IPS DF 6.9 (cell line): ENCODE measurements around the gene RIC1.

Experiments used
- DNase-seq: peaks from one replicate; pipeline ENCODE4 v3.0.0-alpha.2; 2013; ENCODE audit warnings: low read depth, low spot score
- H3K27ac ChIP-seq: one replicate; pipeline ENCODE4 v1.5.1; 2013; ENCODE audit warnings: low read length, control low read depth
- H3K27me3 ChIP-seq: 2 replicates; pipeline ENCODE4 v1.6.1; 2013; ENCODE audit warnings: mild to moderate bottlenecking, low read length; ENCODE audit not compliant: control insufficient read depth, insufficient read depth
- H3K36me3 ChIP-seq: 2 replicates; pipeline ENCODE4 v1.6.1; 2013; ENCODE audit warnings: low read length; ENCODE audit not compliant: control insufficient read depth, insufficient read depth
- H3K4me1 ChIP-seq: 2 replicates; pipeline ENCODE4 v1.6.1; 2013; ENCODE audit warnings: low read length; ENCODE audit not compliant: control insufficient read depth, insufficient read depth
- H3K4me3 ChIP-seq: 2 replicates; pipeline ENCODE4 v1.5.1; 2013; ENCODE audit warnings: mild to moderate bottlenecking, low read length
- H3K9me3 ChIP-seq: 2 replicates; pipeline ENCODE4 v1.6.1; 2013; ENCODE audit warnings: low read length, inconsistent platforms; ENCODE audit not compliant: control insufficient read depth, insufficient read depth
- WGBS: extraction: QIAGEN DNeasy Blood & Tissue Kit; methylation state at CpG from one replicate; pipeline ENCODE4 v1.1.7; 2013; ENCODE audit warnings: mixed read lengths, missing lambda C conversion rate; ENCODE audit not compliant: insufficient read length, insufficient coverage; 5-methylcytosine and 5-hydroxymethylcytosine counted together

Gene RIC1

DNA sequence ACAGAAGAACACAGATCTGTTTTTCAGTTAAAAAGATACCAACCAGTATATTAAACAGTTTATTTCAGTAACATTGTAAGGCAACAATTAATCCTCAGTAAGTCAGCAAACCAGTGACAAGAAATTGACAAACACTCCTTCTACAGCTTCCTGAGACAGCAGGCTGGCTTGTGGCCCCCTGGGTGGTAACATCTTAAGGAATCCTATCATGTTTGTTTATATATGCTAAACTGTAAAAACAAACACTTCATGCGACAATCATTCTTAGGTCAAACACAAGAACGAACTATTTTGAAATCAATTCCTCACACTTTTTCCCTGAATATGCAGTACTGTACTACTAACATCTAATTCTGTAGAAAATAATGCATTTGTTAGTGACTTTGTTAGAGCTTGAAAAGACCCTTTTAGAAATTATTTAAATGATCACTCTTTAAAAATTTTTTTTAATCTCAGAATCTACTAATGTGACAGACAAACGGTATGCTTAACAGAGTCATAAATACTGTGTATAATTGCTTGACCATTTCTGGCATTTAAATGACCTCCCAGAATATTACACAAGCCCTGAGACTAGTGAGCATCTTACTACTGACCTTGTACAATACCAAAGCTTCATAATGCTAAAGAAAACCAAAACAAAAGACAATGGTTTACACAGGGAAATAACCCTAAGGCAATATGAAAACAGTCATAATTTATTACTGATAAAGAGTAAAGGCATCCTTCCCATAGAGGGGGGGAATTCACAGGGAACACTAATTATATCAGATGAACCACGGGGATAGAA lies 155.8 kb downstream of the RIC1 start:
- Histone ChIP-seq H3K9me3 (peaks cover 2% of the 10 kb centered on the region; the same call in 1 of the 2 replicates), H3K27ac (no peak overlapping the region), H3K36me3 (peaks cover 9% of the 10 kb centered on the region; the same call in 1 of the 2 replicates), H3K27me3 (no peaks in the 10 kb centered on the region), H3K4me3 (no peak overlapping the region), H3K4me1 (no peaks in the 10 kb centered on the region)
- DNase-seq, result no peak
- WGBS, result no CpG with 5 or more reads among the region's 4 CpGs

DNA sequence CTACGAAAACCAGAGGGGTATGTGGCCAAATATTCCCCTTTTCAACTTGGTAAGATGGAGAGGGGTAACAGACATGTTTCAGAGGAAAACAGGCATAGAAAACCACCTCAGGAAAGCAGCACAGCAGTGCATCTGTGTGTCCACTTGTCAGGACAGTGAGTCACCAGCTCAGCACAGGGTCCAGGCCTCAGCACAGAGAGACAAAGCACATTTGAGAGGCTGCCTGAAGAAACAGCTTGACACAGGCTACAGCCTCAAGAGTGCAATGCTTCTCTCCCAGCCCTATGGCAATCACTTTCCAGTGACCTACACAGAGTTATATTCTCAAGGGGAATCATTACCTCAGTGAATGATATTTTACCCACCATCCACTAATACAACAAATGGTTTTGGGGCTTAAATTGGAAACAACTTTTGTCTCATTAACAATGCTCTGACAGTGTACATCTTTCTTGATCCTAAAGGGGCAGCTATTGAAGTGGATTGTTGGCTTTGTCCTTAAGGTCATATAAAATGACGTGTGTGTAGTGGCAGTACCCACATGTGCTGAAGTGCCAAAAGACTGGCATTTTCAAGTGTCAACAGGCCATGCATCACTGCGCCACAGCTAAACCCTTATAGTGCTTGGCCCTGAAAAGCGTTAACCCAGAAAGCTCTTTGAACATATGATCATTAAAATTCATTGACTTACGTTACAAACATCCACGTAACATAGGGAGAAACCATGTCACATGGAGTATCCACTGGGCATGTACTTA lies 157.6 kb downstream of the RIC1 start:
- DNase-seq, result no peak
- Histone ChIP-seq H3K36me3 (0 out of 2 replicates have a peak, but pooled peaks cover 4% of the 10 kb centered on the region), H3K4me1 (no peaks in the 10 kb centered on the region)

DNA sequence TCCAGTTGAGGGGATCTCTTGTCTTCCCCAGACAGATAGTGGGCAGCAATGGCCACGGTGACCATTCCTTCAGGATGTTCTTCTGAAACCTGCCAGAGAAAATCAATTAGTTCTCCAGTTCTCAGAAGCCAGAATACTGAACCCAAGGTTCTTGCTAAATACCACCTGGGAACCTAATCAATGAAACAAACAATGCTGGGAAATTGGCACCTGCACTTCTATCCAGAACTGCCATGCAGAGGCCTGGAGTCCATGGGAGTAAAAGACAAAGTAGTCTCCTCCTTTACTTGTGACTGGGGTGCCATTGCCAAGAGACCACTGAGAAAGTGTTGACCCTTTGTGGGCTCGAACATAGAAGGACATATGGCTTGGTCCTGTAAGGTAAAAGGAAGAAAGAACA lies 158.3 kb downstream of the RIC1 start:
- DNase-seq, result no peak
- Histone ChIP-seq H3K9me3 (no peaks in the 10 kb centered on the region), H3K4me1 (no peaks in the 10 kb centered on the region), H3K4me3 (no peak overlapping the region), H3K27me3 (no peaks in the 10 kb centered on the region), H3K27ac (no peak overlapping the region), H3K36me3 (0 out of 2 replicates have a peak, but pooled peaks cover 4% of the 10 kb centered on the region)
- no CpG with 5 or more reads among the region's 2 CpGs for WGBS

More for the DNA sequence above, 157.6 kb downstream of the RIC1 start:
- no CpG with 5 or more reads among the region's 6 CpGs for WGBS
- Histone ChIP-seq H3K27me3 (no peaks in the 10 kb centered on the region), H3K9me3 (no peaks in the 10 kb centered on the region), H3K27ac (no peak overlapping the region), H3K4me3 (no peak overlapping the region)

DNA sequence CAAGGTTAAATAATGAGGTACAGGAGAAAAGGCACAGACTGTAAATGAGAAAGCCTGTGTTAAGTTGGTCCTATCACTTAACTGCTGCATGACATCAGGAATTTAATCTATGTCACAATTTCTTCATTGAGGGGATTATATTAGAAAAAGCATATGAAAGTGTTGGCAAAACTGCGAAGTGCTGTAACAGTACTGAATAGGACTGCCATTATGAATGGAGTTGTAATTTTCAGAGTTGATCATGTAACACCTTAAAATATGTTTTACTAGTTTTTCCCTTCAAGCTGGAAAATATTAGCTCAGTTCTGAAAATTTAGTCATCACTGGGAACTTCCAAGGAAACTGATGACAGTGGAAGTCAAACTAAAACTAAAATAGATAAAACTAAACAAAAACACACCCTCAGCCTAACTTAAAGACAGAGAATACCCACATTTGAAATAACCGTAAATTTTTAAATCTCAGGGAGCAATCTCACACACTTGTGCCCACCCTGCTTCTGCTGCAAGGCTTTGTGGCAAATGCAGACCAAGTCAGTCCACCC lies 158.9 kb downstream of the RIC1 start:
- no peak overlapping the region for H3K4me3 ChIP-seq
- WGBS, result no CpG with 5 or more reads among the region's 2 CpGs

DNA sequence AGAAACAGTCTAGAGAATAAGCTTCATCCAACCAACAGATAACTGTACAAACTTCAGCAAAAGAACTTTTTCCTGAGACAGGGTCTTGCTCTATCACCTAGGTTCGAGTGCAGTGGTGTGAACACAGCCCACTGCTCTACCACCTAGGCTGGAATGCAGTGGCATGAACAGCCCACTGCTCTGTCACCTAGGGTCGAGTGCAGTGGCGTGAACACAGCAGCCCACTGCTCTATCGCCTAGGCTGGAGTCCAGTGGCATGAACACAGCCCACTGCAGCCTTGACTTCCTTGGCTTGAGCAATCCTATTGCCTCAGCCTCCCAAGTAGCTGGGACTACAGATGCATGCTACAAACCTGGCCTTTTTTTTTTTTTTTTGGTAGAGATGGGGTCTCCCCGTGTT lies 160.6 kb downstream of the RIC1 start:
- Histone ChIP-seq H3K36me3 (0 out of 2 replicates have a peak, but pooled peaks cover 4% of the 10 kb centered on the region), H3K27me3 (no peaks in the 10 kb centered on the region), H3K4me1 (no peaks in the 10 kb centered on the region), H3K4me3 (no peak overlapping the region), H3K9me3 (no peaks in the 10 kb centered on the region), H3K27ac (no peak overlapping the region)
- DNase-seq, result no peak
- no CpG with 5 or more reads among the region's 5 CpGs for WGBS

More for the DNA sequence above, 158.9 kb downstream of the RIC1 start:
- Histone ChIP-seq H3K27ac (no peak overlapping the region), H3K36me3 (0 out of 2 replicates have a peak, but pooled peaks cover 4% of the 10 kb centered on the region), H3K4me1 (no peaks in the 10 kb centered on the region), H3K9me3 (no peaks in the 10 kb centered on the region), H3K27me3 (no peaks in the 10 kb centered on the region)
- DNase-seq, result no peak

DNA sequence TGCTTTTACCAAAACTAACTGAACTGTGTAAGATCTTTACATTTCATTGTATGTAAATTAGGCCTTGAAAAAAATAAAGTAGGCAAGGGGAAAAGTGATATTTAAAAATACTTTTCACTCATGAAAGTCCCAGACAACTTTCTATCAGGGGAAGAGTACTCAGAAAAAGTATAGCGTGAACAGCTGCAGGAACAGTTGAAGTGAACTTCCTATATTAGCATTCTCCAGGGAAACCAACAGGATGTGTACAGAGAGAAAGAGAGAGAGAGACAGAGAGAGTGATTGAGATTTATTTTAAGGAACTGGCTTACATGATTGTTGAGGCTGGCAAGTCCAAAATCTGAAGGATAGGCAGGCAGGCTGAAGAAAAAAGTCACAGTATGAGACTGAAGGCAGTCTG lies 162.0 kb downstream of the RIC1 start:
- no peak overlapping the region for H3K4me3 ChIP-seq
- DNase-seq, result no peak
- H3K9me3 ChIP-seq, result no peaks in the 10 kb centered on the region
- no peaks in the 10 kb centered on the region for H3K27me3 ChIP-seq
- no CpG with 5 or more reads among the region's 1 CpG for WGBS
- H3K27ac ChIP-seq, result no peak overlapping the region
- 0 out of 2 replicates have a peak, but pooled peaks cover 4% of the 10 kb centered on the region for H3K36me3 ChIP-seq
- H3K4me1 ChIP-seq, result no peaks in the 10 kb centered on the region

DNA sequence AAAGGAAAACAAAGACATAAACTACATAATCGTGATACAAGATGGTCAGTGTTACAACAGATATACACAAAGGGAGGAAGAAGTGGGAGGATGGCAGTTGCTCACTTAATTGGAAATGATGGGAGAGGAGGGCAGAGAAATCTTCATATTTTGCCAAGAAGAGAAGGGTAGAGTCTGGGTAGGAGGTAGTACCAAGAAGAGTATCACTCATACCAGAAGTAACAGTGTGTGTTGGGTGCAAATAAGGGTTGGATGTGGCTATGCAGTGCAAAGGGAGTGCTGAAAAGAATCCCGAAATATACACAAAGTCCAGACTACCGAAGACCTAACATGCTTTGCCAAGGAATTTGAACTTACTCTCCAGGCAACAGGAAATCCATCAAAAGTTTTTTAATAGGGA lies 163.0 kb downstream of the RIC1 start:
- Histone ChIP-seq H3K4me3 (no peak overlapping the region), H3K27me3 (no peaks in the 10 kb centered on the region), H3K4me1 (no peaks in the 10 kb centered on the region), H3K27ac (no peak overlapping the region), H3K36me3 (no peaks in the 10 kb centered on the region), H3K9me3 (no peaks in the 10 kb centered on the region)
- DNase-seq, result no peak
- WGBS, result no CpG with 5 or more reads among the region's 3 CpGs

DNA sequence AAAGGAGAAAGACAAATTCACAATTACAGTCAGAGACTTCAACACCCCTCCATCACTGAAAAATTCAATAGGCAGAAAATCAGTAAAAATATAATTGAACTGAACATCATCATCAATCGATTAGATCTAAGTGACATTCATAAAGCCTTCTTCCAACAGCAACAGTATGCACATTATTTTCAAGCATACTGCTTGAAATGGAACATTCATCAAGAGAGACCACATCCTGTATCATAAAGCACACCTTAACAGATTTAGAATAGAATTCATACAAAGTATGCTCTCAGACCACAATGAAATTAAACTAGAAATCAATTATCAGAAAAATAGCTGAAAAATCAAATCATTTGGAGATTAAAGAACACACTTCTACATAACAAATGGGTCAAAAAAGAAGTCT lies 164.9 kb downstream of the RIC1 start:
- WGBS, result no CpG with 5 or more reads among the region's 1 CpG
- H3K36me3 ChIP-seq, result no peaks in the 10 kb centered on the region

DNA sequence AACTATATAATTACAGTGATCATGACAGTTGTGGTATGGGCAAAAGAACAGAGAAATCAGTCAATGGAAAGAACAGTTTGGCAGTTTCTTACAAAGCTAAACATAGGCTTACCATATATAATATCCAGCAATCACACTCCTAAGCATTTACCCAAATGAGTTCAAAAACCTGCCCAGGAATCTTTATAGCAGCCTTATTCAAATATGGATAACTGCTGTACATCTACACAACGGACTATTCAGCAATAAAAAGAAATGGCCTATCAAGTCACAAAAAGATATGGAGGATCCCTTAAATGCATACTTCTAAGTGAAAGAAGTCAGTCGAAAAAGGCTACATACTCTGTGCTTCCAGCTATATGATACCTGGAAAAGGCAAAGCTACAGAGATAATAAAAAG lies 167.4 kb downstream of the RIC1 start:
- Histone ChIP-seq H3K27me3 (no peaks in the 10 kb centered on the region), H3K4me3 (no peak overlapping the region), H3K27ac (no peak overlapping the region), H3K4me1 (no peaks in the 10 kb centered on the region), H3K36me3 (no peaks in the 10 kb centered on the region), H3K9me3 (no peaks in the 10 kb centered on the region)
- no peak for DNase-seq
- WGBS, result no CpG with 5 or more reads among the region's 2 CpGs

More for the DNA sequence above, 164.9 kb downstream of the RIC1 start:
- no peak overlapping the region for H3K27ac ChIP-seq
- no peaks in the 10 kb centered on the region for H3K9me3 ChIP-seq
- no peaks in the 10 kb centered on the region for H3K27me3 ChIP-seq
- no peaks in the 10 kb centered on the region for H3K4me1 ChIP-seq
- H3K4me3 ChIP-seq, result no peak overlapping the region
- DNase-seq, result no peak

DNA sequence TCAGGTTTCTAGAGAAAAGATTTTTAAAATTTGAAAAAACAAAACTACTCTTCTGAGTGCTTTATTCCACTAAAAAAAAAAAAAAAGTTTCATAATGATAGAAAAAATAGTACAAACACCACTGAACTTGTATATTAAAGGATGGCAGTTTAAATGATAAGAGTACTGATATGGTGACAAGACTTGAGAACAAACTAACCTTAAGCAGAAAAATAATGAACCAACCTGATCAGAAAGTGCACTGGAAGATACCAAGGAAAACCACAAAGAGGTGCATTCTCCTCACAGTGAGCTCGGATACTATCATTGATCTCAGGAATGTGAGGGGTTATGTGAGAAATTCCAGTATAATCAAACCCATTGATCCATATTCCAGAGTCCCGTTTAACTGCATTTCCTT lies 169.7 kb downstream of the RIC1 start:
- WGBS, result no CpG with 5 or more reads among the region's 2 CpGs
- no peaks in the 10 kb centered on the region for H3K27me3 ChIP-seq
- H3K4me3 ChIP-seq, result no peak overlapping the region

More for the DNA sequence above, 169.7 kb downstream of the RIC1 start:
- no peak for DNase-seq
- H3K9me3 ChIP-seq, result no peaks in the 10 kb centered on the region
- H3K36me3 ChIP-seq, result no peaks in the 10 kb centered on the region
- no peaks in the 10 kb centered on the region for H3K4me1 ChIP-seq
- no peak overlapping the region for H3K27ac ChIP-seq
